Spinal cord (tissue), 10 donors: Measurements from ENCODE around the gene CHST14. TPM values are rescaled to one million over a fixed set of nuclear protein-coding genes. Genes with fewer than 3 reads are reported as not detected.

Experiments
- DNase-seq, 6 donors: peaks; one replicate each; pipeline versions ENCODE4 v3.0.0 to v3.0.0-alpha.2; 2013 to 2015; ENCODE audit warnings: low spot score in 6 of 6, low read depth in 4 of 6
- H3K27ac ChIP-seq: one replicate; pipeline ENCODE4 v1.5.1; 2013; ENCODE audit warnings: low read depth, low read length, control low read depth
- H3K27me3 ChIP-seq: one replicate; pipeline ENCODE4 v1.6.1; 2013; ENCODE audit warnings: low read length; ENCODE audit not compliant: control insufficient read depth, insufficient read depth
- H3K36me3 ChIP-seq: one replicate; pipeline ENCODE4 v1.6.1; 2013; ENCODE audit warnings: low read length; ENCODE audit not compliant: control insufficient read depth, insufficient read depth
- H3K4me1 ChIP-seq: one replicate; pipeline ENCODE4 v1.6.1; 2013; ENCODE audit warnings: low read length; ENCODE audit not compliant: control insufficient read depth, insufficient read depth
- H3K4me3 ChIP-seq: one replicate; pipeline ENCODE4 v1.5.1; 2013; ENCODE audit warnings: low read depth, low read length, control low read depth
- H3K9me3 ChIP-seq: one replicate; pipeline ENCODE4 v1.6.1; 2013; ENCODE audit warnings: low read length; ENCODE audit not compliant: control insufficient read depth, insufficient read depth
- WGBS: methylation state at CpG from one replicate; pipeline ENCODE4 v1.1.5; 2013; ENCODE audit warnings: missing lambda C conversion rate; ENCODE audit not compliant: insufficient coverage; 5-methylcytosine and 5-hydroxymethylcytosine counted together
- polyA plus RNA-seq, 2 donors: library from polyadenylated mRNA; unstranded; fragments of 120-200 nt; gene quantifications; one replicate each; pipeline ENCODE4 v1.2.1, GENCODE V29; 2013; ENCODE audit not compliant: insufficient read length in 2 of 2
- total RNA-seq, 2 donors: library from RNA; depleted of rRNA in 1 of 2; stranded (reverse); fragments of 120-200 nt in 1 of 2; fragments of >200 nt in 1 of 2; gene quantifications; one replicate each; pipeline versions ENCODE4 v1.2.3 to v1.2.4, GENCODE V29; 2013 to 2014
- donor health status: healthy.

The CHST14 gene
- total and polyA plus RNA-seq, 4 donors: 5.4 to 21.9 (median 18.3) TPM

DNA sequence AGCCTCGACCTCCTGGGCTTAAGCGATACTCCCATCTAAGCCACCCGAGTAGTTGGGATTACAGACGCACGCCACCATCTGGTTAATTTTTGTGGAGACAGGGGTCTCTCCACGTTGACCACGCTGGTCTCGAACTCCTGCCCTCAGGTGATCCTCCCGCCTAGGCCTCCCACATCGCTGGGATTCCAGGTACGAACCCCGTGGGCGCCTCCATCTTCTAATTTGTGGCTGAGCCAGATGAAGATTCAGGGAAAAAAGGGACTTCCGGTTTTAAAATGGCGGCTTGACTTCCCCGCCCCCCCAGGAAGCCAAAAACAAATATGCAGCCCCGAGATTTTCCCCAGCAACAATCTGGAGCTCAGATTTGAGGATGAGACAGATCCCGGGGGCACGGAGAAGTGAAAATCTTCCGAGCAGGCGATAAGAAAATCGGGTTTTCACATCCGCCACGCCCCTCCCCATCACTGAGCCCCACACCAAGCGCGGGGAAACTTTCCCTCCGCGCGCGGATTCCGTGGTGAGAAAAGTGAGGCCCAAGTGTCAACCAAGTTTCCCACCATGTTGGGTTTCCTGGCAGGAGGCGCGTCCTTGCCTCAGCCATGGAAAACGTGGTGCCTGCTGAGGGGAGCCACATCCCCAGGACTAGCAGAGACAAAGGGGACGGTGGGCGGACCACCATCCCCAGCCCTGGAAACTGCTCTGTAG lies 15.4 kb downstream of the CHST14 start:
- 88% methylated on average over 35 of the region's 36 CpGs for WGBS
- DNase-seq: no peak
- H3K9me3 ChIP-seq: no peaks in the 10 kb centered on the region

DNA sequence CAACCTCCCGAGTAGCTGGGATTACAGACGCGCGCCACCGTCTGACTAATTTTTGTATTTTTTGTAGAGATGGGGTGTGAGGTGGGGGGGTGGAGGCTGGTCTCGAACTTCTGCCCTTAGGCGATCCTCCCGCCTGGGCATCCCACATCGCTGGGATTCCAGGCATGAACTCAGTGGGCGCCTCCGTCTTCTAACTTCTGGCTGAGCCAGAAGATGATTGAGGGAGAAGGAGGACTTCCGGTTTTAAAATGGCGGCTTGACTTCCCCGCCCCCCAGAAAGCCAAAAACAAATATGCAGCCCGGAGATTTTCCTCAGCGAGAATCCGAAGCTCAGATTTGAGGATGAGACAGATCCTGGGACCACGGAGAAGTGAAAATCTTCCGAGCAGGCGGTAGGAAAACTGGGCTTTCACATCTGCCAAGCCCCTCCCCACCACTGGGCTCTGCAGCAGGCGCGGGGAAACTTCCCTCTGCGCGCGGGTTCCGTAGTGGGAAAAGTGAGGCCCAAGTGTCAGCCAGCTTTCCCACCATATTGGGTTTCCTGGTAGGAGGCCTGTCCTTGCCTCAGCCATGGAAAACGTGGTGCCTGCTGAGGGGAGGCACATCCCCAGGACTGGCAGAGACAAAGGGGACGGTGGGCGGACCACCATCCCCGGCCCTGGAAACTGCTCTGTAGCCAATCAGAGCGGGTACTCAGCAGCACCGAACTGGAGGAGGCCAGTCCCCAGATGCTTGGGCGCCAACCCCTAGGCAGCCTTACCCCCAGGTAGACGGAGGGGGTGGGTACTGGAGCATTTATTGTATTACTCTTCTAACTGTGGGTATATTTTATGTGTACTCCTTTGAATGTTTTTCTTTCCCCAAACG lies 17.3 kb downstream of the CHST14 start:
- no peaks in the 10 kb centered on the region for H3K4me1 ChIP-seq
- H3K27ac ChIP-seq: no peak overlapping the region
- H3K9me3 ChIP-seq: no peaks in the 10 kb centered on the region
- WGBS: 86% methylated on average over 29 of the region's 35 CpGs
- H3K4me3 ChIP-seq: no peak overlapping the region
- no peaks in the 10 kb centered on the region for H3K27me3 ChIP-seq
- DNase-seq: no peak
- H3K36me3 ChIP-seq: no peaks in the 10 kb centered on the region

More for the DNA sequence above, 15.4 kb downstream of the CHST14 start:
- no peaks in the 10 kb centered on the region for H3K4me1 ChIP-seq
- no peak overlapping the region for H3K4me3 ChIP-seq
- no peaks in the 10 kb centered on the region for H3K27me3 ChIP-seq
- no peak overlapping the region for H3K27ac ChIP-seq
- H3K36me3 ChIP-seq: no peaks in the 10 kb centered on the region

DNA sequence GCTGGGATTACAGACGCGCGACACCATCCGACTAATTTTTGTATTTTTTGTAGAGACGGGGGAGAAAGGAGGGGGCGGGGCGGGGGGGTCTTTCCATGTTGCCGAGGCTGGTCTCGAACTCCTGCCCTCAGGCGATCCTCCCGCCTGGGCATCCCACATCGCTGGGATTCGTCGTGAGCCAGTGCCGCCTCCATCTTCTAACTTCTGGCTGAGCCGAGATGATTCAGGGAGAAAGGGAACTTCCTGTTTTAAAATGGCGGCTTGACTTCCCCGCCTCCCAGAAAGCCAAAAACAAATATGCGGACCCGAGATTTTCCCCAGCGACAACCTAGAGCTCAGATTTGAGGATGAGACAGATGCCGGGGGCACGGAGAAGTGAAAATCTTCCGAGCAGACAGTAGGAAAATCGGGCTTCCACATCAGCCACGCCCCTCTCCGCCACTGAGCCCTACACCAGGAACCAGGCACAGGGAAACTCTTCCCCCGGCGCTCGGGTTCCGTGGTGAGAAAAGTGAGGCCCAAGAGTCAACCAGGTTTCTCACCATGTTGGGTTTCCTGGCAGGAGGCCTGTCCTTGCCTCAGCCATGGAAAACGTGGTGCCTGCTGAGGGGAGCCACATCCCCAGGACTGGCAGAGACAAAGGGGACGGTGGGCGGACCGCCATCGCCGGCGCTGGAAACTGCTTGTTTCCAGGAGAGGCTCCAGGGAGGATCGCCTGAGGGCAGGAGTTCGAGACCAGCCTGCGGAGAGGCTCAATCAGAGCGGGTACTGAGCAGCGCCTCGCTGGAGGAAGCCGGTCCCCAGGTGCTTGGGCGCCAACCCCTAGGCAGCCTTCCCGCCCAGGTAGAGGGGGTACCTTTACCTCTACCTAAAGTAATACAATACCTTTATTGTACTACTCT lies 18.7 kb downstream of the CHST14 start:
- no peaks in the 10 kb centered on the region for H3K36me3 ChIP-seq
- no peak overlapping the region for H3K4me3 ChIP-seq
- no peaks in the 10 kb centered on the region for H3K27me3 ChIP-seq
- no peaks in the 10 kb centered on the region for H3K4me1 ChIP-seq
- no peak for DNase-seq
- 85% methylated on average over 34 of the region's 47 CpGs for WGBS
- no peaks in the 10 kb centered on the region for H3K9me3 ChIP-seq
- no peak overlapping the region for H3K27ac ChIP-seq

GRCh38 chr15:40493089-40493840 lies 22.5 kb downstream of the CHST14 start:
- 91% methylated on average over 6 of the region's 8 CpGs for WGBS
- no peaks in the 10 kb centered on the region for H3K4me1 ChIP-seq
- H3K9me3 ChIP-seq: no peaks in the 10 kb centered on the region

GRCh38 chr15:40495516-40495915 lies 24.7 kb downstream of the CHST14 start:
- H3K27me3 ChIP-seq: no peaks in the 10 kb centered on the region
- no peak overlapping the region for H3K27ac ChIP-seq
- no peaks in the 10 kb centered on the region for H3K9me3 ChIP-seq
- H3K4me1 ChIP-seq: no peaks in the 10 kb centered on the region
- DNase-seq: no peak
- WGBS: 87% methylated on average over 2 of the region's 2 CpGs
- H3K36me3 ChIP-seq: no peaks in the 10 kb centered on the region
- no peak overlapping the region for H3K4me3 ChIP-seq

More at GRCh38 chr15:40493089-40493840, 22.5 kb downstream of the CHST14 start:
- no peak overlapping the region for H3K4me3 ChIP-seq
- no peak overlapping the region for H3K27ac ChIP-seq
- H3K27me3 ChIP-seq: no peaks in the 10 kb centered on the region
- H3K36me3 ChIP-seq: no peaks in the 10 kb centered on the region
- DNase-seq: no peak

DNA sequence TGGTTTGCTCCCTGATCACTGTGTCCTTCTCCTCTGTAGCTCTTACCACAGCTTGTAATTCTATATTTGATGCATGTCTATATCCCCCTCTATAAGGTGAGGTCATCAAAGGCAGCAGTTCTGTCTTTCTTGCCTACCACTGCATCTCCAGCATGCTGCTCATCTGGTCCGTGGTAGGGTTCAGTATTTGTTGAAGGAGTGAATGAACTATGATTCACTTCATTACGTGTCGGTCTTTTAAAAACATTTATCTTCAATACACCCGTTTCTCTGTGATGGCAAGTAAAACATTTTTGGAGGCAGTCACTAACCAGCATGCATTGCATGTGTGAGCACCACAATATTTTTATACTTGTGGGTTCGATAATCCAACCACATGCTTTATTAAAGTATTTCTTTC lies 27.6 kb downstream of the CHST14 start:
- no peaks in the 10 kb centered on the region for H3K4me1 ChIP-seq
- H3K4me3 ChIP-seq: no peak overlapping the region
- WGBS: no CpG with 5 or more reads among the region's 5 CpGs
- DNase-seq: no peak
- no peaks in the 10 kb centered on the region for H3K9me3 ChIP-seq
- no peaks in the 10 kb centered on the region for H3K27me3 ChIP-seq
- no peaks in the 10 kb centered on the region for H3K36me3 ChIP-seq
- H3K27ac ChIP-seq: no peak overlapping the region

DNA sequence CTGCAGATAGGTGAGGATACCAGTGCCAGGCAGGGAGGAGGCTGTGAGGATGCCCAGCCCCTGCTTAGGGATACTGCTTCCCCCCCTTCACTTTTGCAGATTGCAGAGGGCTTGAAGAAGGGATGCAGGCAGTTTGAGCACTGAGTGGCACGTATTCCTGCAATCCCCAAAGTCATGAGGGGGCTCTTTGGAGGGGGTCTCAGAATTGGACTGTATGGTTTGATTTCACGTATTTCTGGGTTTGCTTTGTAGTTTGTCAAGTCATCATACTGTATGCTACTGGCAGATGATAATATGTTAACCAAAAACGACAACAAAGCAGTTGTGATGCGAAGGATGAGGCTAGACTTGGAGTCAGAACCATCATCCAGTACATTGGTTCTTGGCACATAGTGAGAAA lies 28.1 kb downstream of the CHST14 start:
- no peaks in the 10 kb centered on the region for H3K27me3 ChIP-seq
- H3K27ac ChIP-seq: no peak overlapping the region
- no peaks in the 10 kb centered on the region for H3K36me3 ChIP-seq
- H3K9me3 ChIP-seq: no peaks in the 10 kb centered on the region
- H3K4me1 ChIP-seq: no peaks in the 10 kb centered on the region
- no peak overlapping the region for H3K4me3 ChIP-seq
- WGBS: 62% methylated on average over 2 of the region's 4 CpGs
- no peak for DNase-seq

- no peaks in the 10 kb centered on the region for H3K4me1 ChIP-seq
- no peaks in the 10 kb centered on the region for H3K27me3 ChIP-seq
- 50% methylated on average over 2 of the region's 4 CpGs for WGBS
- H3K4me3 ChIP-seq: no peak overlapping the region
- no peak for DNase-seq
- H3K36me3 ChIP-seq: no peaks in the 10 kb centered on the region
- H3K27ac ChIP-seq: no peak overlapping the region
- no peaks in the 10 kb centered on the region for H3K9me3 ChIP-seq
Measured at GRCh38 chr15:40499931-40500330, 29.1 kb downstream of the CHST14 start.
